MCF 10A (cell line): Measurements from ENCODE around the gene NCOA7. TPM values are rescaled to one million over a fixed set of nuclear protein-coding genes. Genes with fewer than 3 reads are reported as not detected.

Source experiments
- BruUV-seq: library from RNA; stranded (reverse); fragments of 400-500 nt; replicated peaks from 2 replicates; lab custom pipeline; 2021; lab: Mats Ljungman, UMichigan
- CTCF ChIA-PET: fragments of 300-600 bp; sonication (Branson Sonifier 250); formaldehyde crosslinking; extraction: SDS; loops from one replicate; lab custom pipeline; 2021; ENCODE audit warnings: antibody characterized with exemption, inconsistent platforms; lab: Yijun Ruan, JAX
- POLR2A ChIA-PET: fragments of 300-600, 350-650 bp; sonication (Branson Sonifier 250); formaldehyde crosslinking; extraction: SDS; loops from one replicate; lab custom pipeline; 2020; ENCODE audit warnings: antibody characterized with exemption, inconsistent platforms; lab: Yijun Ruan, JAX
- DNase-seq: peaks from one replicate; pipeline ENCODE4 v3.0.0-alpha.2; 2018; ENCODE audit not compliant: unreplicated experiment
- H3K27ac Mint-ChIP-seq: one replicate; pipeline ENCODE4 v1.8.0; 2022; ENCODE audit warnings: mild to moderate bottlenecking, low read depth, mixed read lengths; ENCODE audit not compliant: unreplicated experiment
- H3K27me3 Mint-ChIP-seq: one replicate; pipeline ENCODE4 v1.8.0; 2022; ENCODE audit warnings: mixed read lengths; ENCODE audit not compliant: insufficient read depth, unreplicated experiment
- H3K36me3 Mint-ChIP-seq: one replicate; pipeline ENCODE4 v1.8.0; 2022; ENCODE audit warnings: mild to moderate bottlenecking, moderate library complexity, mixed read lengths; ENCODE audit not compliant: insufficient read depth, unreplicated experiment
- H3K4me1 Mint-ChIP-seq: one replicate; pipeline ENCODE4 v1.8.0; 2022; ENCODE audit warnings: mixed read lengths; ENCODE audit not compliant: insufficient read depth, unreplicated experiment
- H3K4me3 Mint-ChIP-seq: one replicate; pipeline ENCODE4 v1.8.0; 2022; ENCODE audit warnings: mild to moderate bottlenecking, moderate library complexity, mixed read lengths; ENCODE audit not compliant: unreplicated experiment
- H3K9me3 Mint-ChIP-seq: one replicate; pipeline ENCODE4 v1.8.0; 2022; ENCODE audit warnings: mixed read lengths; ENCODE audit not compliant: unreplicated experiment
- intact Hi-C: fragments of 100-400 bp; cut with micrococcal nuclease; formaldehyde crosslinking; loops from 2 replicates; pipeline ENCODE4 v1.14.1; 2022
- total RNA-seq: library from RNA; stranded (reverse); gene quantifications from 2 replicates; pipeline ENCODE4 v1.2.3, GENCODE V29; 2022
- TF ChIP-seq, protein P1 (sequence below): fragments of 200-600 bp; IDR thresholded peaks from one replicate; pipeline ENCODE4 v1.8.0; 2022; ENCODE audit warnings: antibody characterized with exemption, mild to moderate bottlenecking; ENCODE audit not compliant: unreplicated experiment

NCOA7 gene
- total RNA-seq, 1 experiment from 2014 or later = 52.3 TPM

GRCh38 chr6:125836466-125836865 is 45.7 kb downstream of the NCOA7 start:
- no peak overlapping the region for H3K27ac Mint-ChIP-seq
- peaks cover 19% of the 10 kb centered on the region for H3K36me3 Mint-ChIP-seq
- no peak for DNase-seq
- CTCF ChIA-PET = interaction anchor here (0.6 to 0.9 kb wide), 2 partner anchors 22 to 111 kb away, joined by 3 read pairs; no protein-coding TSS in a partner anchor
- H3K4me1 Mint-ChIP-seq = peaks cover 24% of the 10 kb centered on the region
- TF ChIP-seq, protein P1, sequence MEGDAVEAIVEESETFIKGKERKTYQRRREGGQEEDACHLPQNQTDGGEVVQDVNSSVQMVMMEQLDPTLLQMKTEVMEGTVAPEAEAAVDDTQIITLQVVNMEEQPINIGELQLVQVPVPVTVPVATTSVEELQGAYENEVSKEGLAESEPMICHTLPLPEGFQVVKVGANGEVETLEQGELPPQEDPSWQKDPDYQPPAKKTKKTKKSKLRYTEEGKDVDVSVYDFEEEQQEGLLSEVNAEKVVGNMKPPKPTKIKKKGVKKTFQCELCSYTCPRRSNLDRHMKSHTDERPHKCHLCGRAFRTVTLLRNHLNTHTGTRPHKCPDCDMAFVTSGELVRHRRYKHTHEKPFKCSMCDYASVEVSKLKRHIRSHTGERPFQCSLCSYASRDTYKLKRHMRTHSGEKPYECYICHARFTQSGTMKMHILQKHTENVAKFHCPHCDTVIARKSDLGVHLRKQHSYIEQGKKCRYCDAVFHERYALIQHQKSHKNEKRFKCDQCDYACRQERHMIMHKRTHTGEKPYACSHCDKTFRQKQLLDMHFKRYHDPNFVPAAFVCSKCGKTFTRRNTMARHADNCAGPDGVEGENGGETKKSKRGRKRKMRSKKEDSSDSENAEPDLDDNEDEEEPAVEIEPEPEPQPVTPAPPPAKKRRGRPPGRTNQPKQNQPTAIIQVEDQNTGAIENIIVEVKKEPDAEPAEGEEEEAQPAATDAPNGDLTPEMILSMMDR = no peak
- no peaks in the 10 kb centered on the region for H3K27me3 Mint-ChIP-seq
- no TSS peak for BruUV-seq
- intact Hi-C loops = no loop called here
- POLR2A ChIA-PET = interaction anchor here (0.7 to 2.0 kb wide), 3 partner anchors 12 to 56 kb away, joined by 3 to 11 read pairs (median 3); no protein-coding TSS in a partner anchor
- no peak overlapping the region for H3K4me3 Mint-ChIP-seq
- no peaks in the 10 kb centered on the region for H3K9me3 Mint-ChIP-seq

- H3K4me3 Mint-ChIP-seq = no peak overlapping the region
- ChIA-PET CTCF (interaction anchor here (0.7 to 1.1 kb wide), 4 partner anchors 8 to 135 kb away, joined by 3 to 8 read pairs (median 4); no protein-coding TSS in a partner anchor), POLR2A (interaction anchor here (1.8 to 1.9 kb wide), 2 partner anchors 18 to 48 kb away, joined by 4 to 7 read pairs; partner anchors contain the start of gene NCOA7)
- no TSS peak for BruUV-seq
- TF ChIP-seq, protein P1 = no peak
- no peaks in the 10 kb centered on the region for H3K27me3 Mint-ChIP-seq
- H3K36me3 Mint-ChIP-seq = peaks cover 4% of the 10 kb centered on the region
- DNase-seq = no peak
- no peak overlapping the region for H3K27ac Mint-ChIP-seq
- intact Hi-C loops = no loop called here
- H3K9me3 Mint-ChIP-seq = no peaks in the 10 kb centered on the region
- H3K4me1 Mint-ChIP-seq = peaks cover 18% of the 10 kb centered on the region
Measured at GRCh38 chr6:125839471-125839870, 48.7 kb downstream of the NCOA7 start.

- no peak overlapping the region for H3K27ac Mint-ChIP-seq
- POLR2A ChIA-PET = interaction anchor here (0.7 to 1.9 kb wide), 5 partner anchors 17 to 51 kb away, joined by 3 to 7 read pairs (median 4); partner anchors contain the start of gene NCOA7
Measured at GRCh38 chr6:125839879-125840278, 49.1 kb downstream of the NCOA7 start.

DNA sequence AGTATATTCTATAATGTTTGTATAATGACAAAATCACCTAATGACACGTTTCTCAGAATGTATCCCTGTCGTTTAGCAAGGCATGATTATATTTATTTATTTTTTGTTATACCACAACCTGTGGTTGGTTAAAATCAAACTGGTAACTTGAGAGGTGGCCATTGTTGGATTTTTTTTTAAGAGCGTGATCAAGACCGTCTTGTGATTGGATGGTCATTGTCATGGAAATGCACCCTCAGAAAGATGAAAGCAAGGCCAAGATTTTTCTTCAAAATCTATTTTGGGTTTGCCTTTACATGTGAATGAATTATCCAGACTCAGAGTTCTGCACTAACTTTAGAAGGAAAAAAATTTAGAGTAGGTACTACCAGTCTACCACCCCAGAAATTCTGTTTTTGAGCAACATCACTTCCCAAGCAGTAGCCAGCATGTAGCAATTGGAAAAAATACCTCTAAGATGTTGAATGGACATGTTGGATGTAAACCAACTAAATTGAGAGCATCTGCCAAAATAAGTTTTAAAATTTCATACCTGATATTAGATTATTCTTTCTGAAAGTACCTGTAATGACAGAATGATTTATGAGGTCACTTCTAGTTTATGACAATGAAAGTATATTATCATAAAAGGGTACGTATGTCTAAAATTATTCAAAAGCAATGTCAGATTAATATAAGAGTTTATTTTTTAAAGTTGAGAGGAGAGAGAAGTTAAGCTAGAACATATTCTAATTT is 50.8 kb downstream of the NCOA7 start:
- no TSS peak for BruUV-seq
- peaks cover 13% of the 10 kb centered on the region for H3K36me3 Mint-ChIP-seq
- no peaks in the 10 kb centered on the region for H3K9me3 Mint-ChIP-seq
- H3K27me3 Mint-ChIP-seq = no peaks in the 10 kb centered on the region
- H3K4me3 Mint-ChIP-seq = no peak overlapping the region
- CTCF ChIA-PET = interaction anchor here (0.6 to 1.5 kb wide), 4 partner anchors 60 to 456 kb away, joined by 3 to 8 read pairs (median 4); no protein-coding TSS in a partner anchor
- DNase-seq = no peak
- intact Hi-C loops = no loop called here
- POLR2A ChIA-PET = interaction anchor here (1.5 kb wide), 1 partner anchor 22 kb away, joined by 3 read pairs; no protein-coding TSS in a partner anchor
- H3K4me1 Mint-ChIP-seq = peaks cover 10% of the 10 kb centered on the region
- no peak overlapping the region for H3K27ac Mint-ChIP-seq
- TF ChIP-seq, protein P1 = no peak

More at GRCh38 chr6:125839879-125840278, 49.1 kb downstream of the NCOA7 start:
- intact Hi-C loops = no loop called here
- Mint-ChIP-seq H3K27me3 (no peaks in the 10 kb centered on the region), H3K9me3 (no peaks in the 10 kb centered on the region), H3K4me1 (peaks cover 14% of the 10 kb centered on the region), H3K36me3 (peaks cover 3% of the 10 kb centered on the region), H3K4me3 (no peak overlapping the region)
- TF ChIP-seq, protein P1 = no peak
- BruUV-seq = no TSS peak
- no peak for DNase-seq
- CTCF ChIA-PET = interaction anchor here (1.0 to 1.3 kb wide), 3 partner anchors 17 to 58 kb away, joined by 4 to 8 read pairs (median 8); no protein-coding TSS in a partner anchor
